Small intestine (tissue), 7 donors: ENCODE measurements around the gene TRAIP. TPM values are rescaled to one million over a fixed set of nuclear protein-coding genes. Genes with fewer than 3 reads are reported as not detected.
"Not testable (repeated sequence)": the region's sequence is repeated elsewhere in the genome, so short reads cannot be mapped to it uniquely, and the experiment has no call there.

ENCODE experiments used
- DNase-seq, 2 donors: peaks; one replicate each; pipeline versions ENCODE4 v3.0.0 to v3.0.0-alpha.2; 2013
- FAIRE-seq: peaks from 2 replicates; lab custom pipeline; 2012; peaks lifted over from hg19 to GRCh38; lab: Jason Lieb, UNC
- H3K27ac ChIP-seq, 3 donors: one replicate each; pipeline ENCODE4 v1.5.1; 2013; ENCODE audit warnings: low read length in 2 of 3, mild to moderate bottlenecking in 2 of 3, control low read depth in 1 of 3, inconsistent platforms in 1 of 3, low read depth in 1 of 3, moderate library complexity in 1 of 3
- H3K27me3 ChIP-seq, 3 donors: one replicate each; pipeline ENCODE4 v1.6.1; 2013; ENCODE audit warnings: low read length in 3 of 3, inconsistent platforms in 1 of 3; ENCODE audit not compliant: control insufficient read depth in 3 of 3, insufficient read depth in 3 of 3
- H3K36me3 ChIP-seq, 3 donors: one replicate each; pipeline ENCODE4 v1.6.1; 2013; ENCODE audit warnings: low read length in 3 of 3, inconsistent platforms in 1 of 3, low read depth in 1 of 3, mild to moderate bottlenecking in 1 of 3, moderate library complexity in 1 of 3; ENCODE audit not compliant: control insufficient read depth in 3 of 3, insufficient read depth in 2 of 3
- H3K4me1 ChIP-seq, 3 donors: one replicate each; pipeline ENCODE4 v1.6.1; 2013; ENCODE audit warnings: low read length in 2 of 3, inconsistent platforms in 1 of 3, low read depth in 1 of 3, mild to moderate bottlenecking in 1 of 3, moderate library complexity in 1 of 3; ENCODE audit not compliant: control insufficient read depth in 3 of 3, insufficient read depth in 2 of 3
- H3K4me3 ChIP-seq, 3 donors: one replicate each; pipeline ENCODE4 v1.5.1; 2013; ENCODE audit warnings: low read length in 3 of 3, control low read depth in 1 of 3, inconsistent platforms in 1 of 3, low read depth in 1 of 3, mild to moderate bottlenecking in 1 of 3, moderate library complexity in 1 of 3
- H3K9me3 ChIP-seq, 2 donors: one replicate each; pipeline ENCODE4 v1.6.1; 2013; ENCODE audit warnings: low read depth in 1 of 2, low read length in 1 of 2; ENCODE audit not compliant: control insufficient read depth in 2 of 2, insufficient read depth in 1 of 2
- WGBS, 3 donors: extraction: QIAGEN DNeasy Blood & Tissue Kit; methylation state at CpG; one replicate each; pipeline ENCODE4 v1.1.7; 2013; 5-methylcytosine and 5-hydroxymethylcytosine counted together
- polyA plus RNA-seq, 4 donors: library from polyadenylated mRNA; stranded (reverse) in 3 of 4; unstranded in 1 of 4; fragments of 200-250 nt in 3 of 4; fragments of 120-200 nt in 1 of 4; gene quantifications; one replicate each; pipeline versions ENCODE4 v1.2.1 to v1.2.3, GENCODE V29; 2013
- donor health status: healthy with polysubstance abuse.
- donor health status: control.
- donor health status: control.
- donor health status: Bipolar disorder and iron deficiency.
- donor health status: healthy.

The TRAIP gene
- polyA plus RNA-seq, 4 donors, result 1.4 to 8.1 (median 5.5) TPM

DNA sequence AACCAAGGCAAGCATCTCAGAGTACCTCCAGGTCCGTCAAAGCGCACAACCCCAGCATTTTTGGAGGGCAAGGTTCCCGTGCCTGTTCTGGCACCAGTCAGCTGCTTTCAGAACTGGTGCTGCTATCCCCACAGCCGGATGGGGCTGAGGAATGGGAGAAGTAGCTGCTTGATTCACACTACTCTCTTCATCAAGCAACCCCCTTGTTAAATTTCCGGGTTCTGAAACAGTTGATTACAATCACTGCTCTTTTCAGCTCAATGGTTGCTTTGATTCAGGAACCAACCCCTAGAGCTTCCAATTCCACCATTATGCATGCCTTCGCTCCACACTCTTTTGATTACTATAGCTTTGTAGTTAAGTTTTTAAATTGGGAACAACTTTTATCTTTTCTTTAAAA, 30.3 kb downstream of the TRAIP start:
- Histone ChIP-seq H3K36me3 (peaks cover 0 to 29% (median 0%) of the 10 kb centered on the region in 3 donors), H3K4me1 (no peaks in the 10 kb centered on the region), H3K27ac (no peak overlapping the region), H3K4me3 (no peak overlapping the region), H3K27me3 (no peaks in the 10 kb centered on the region), H3K9me3 (no peaks in the 10 kb centered on the region)
- no peak for FAIRE-seq
- 75 to 88% (median 86%) methylated on average over 6 of the region's 6 CpGs for WGBS, 3 donors
- no peak for DNase-seq

DNA sequence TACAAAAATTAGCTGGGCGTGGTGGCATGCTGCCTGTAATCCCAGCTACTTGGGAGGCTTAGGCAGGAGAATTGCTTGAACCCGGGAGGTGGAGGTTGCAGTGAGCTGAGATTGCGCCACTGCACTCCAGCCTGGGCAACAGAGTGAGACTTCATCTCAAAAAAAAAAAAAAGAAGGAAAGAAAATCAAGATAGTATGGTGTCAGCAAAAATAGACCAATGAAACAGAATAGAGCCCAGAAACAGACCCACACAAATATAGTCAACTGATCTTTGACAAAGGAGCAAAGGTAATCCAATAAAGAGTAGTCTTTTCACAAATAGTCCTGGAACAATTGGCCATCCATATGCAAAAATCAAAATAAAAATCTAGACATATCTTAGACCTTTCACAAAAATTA, 33.2 kb downstream of the TRAIP start:
- WGBS, 3 donors, result 79 to 96% (median 93%) methylated on average over 3 of the region's 3 CpGs
- not testable (repeated sequence) for H3K36me3 ChIP-seq, H3K4me3 ChIP-seq, H3K9me3 ChIP-seq, FAIRE-seq, H3K27ac ChIP-seq, H3K4me1 ChIP-seq, DNase-seq, H3K27me3 ChIP-seq

DNA sequence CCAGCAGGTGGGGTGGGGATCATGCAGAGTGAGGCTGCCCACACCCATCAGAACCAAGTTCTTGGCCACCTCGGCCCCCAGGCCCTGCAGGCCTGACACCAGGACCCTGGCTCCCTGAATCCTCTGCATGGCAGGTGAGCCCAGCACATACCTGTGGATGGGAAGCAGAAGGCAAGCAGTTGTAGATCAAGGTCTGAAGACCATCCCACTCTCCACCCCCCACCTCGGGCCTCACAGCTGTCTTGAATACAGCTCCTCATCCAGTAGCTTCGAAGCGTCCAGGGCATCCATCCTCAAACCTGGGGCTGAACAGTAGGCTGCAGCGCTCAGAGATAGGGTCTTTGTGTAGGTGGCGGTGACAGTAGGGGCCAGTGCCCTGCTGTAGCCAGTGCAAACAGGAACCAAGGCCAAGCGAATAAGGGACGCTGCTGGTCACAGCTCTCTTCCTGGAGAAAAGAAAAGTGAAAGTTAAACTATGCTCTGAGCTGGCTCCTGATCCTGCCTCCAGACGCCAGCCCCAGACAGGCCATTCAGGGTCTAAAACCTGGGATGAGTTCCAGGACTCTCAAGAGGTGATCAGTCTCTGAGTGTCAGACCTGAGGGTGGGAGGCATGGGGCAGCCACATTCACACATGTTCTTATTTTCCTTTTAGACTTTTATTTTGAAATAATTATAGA, 42.7 kb downstream of the TRAIP start, which contains the start of gene UBA7:
UBA7 (minus strand) TSS at position 457 of the 678 bp plus-strand sequence; CDS start at position 291, 166 bp downstream.
- WGBS, 3 donors, result 2 to 5% (median 4%) methylated on average over 9 of the region's 9 CpGs
- Histone ChIP-seq H3K36me3 (peaks cover 0 to 49% (median 2%) of the 10 kb centered on the region in 3 donors), H3K4me1 (peaks cover 0 to 15% (median 2%) of the 10 kb centered on the region in 3 donors), H3K27me3 (no peaks in the 10 kb centered on the region), H3K4me3 (peak within 1 kb of the TSS; percentile 52 to 60 (median 60)), H3K27ac (peak within 1 kb of the TSS; percentile 76 to 96 (median 80)), H3K9me3 (no peaks in the 10 kb centered on the region)
- DNase-seq (peak; percentile 79 to 85), FAIRE-seq (no peak)

DNA sequence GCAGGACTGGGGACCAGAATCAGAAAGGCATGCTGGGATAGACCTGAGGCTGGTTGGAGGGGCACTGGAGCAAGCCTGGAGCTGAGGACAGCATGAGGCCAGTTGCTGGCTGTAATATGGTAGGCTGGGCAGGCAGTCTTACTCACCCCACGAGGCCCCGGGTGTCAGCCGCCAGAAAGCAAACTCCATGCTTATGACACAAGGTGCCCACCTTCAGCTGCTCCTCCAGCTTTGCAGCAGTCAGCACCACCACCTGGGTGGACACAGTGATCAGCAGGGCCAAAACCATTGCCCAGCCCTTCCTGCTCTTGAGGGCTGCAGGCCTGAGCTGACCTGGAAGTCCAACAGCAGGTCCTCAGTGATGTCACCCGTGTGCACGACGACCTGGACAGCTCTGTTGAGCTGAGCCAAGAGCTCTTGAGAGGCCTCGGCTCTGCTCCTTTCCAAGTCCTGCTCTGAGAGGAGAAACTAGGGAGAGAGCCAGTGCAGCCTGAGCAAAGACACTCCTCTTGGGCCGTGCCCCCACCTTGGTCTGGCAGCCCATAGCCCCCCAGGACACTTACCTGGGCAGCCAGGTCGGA, 43.4 kb downstream of the TRAIP start:
- Histone ChIP-seq H3K4me3 (peak overlapping the region; percentile 52 to 60 (median 60)), H3K4me1 (peaks cover 0 to 16% (median 2%) of the 10 kb centered on the region in 3 donors), H3K36me3 (peaks cover 0 to 52% (median 2%) of the 10 kb centered on the region in 3 donors), H3K27me3 (no peaks in the 10 kb centered on the region), H3K27ac (peak overlapping the region; percentile 76 to 96 (median 80)), H3K9me3 (no peaks in the 10 kb centered on the region)
- 18 to 28% (median 27%) methylated on average over 9 of the region's 9 CpGs for WGBS, 3 donors
- DNase-seq, result peak; percentile 8 to 45
- no peak for FAIRE-seq

- Histone ChIP-seq H3K4me3 (no peak overlapping the region), H3K9me3 (no peaks in the 10 kb centered on the region), H3K4me1 (peaks cover 0 to 36% (median 0%) of the 10 kb centered on the region in 3 donors), H3K27ac (peak overlapping the region in 2 of 3 donors; percentile 28 to 68), H3K36me3 (peaks cover 0 to 79% (median 2%) of the 10 kb centered on the region in 3 donors), H3K27me3 (peaks cover 0 to 14% (median 0%) of the 10 kb centered on the region in 3 donors)
- WGBS, 3 donors, result 72 to 88% (median 88%) methylated on average over 13 of the region's 13 CpGs
- DNase-seq, result no peak
- FAIRE-seq, result no peak
Observed at GRCh38 chr3:49807431-49808114, 48.8 kb downstream of the TRAIP start.

- Histone ChIP-seq H3K36me3 (peaks cover 0 to 72% (median 2%) of the 10 kb centered on the region in 3 donors), H3K27me3 (peaks cover 0 to 15% (median 0%) of the 10 kb centered on the region in 3 donors), H3K4me3 (no peak overlapping the region), H3K27ac (peak overlapping the region in 2 of 3 donors; percentile 12 to 68), H3K4me1 (peaks cover 0 to 36% (median 0%) of the 10 kb centered on the region in 3 donors), H3K9me3 (no peaks in the 10 kb centered on the region)
- FAIRE-seq, result no peak
- no peak for DNase-seq
- 72 to 95% (median 88%) methylated on average over 2 of the region's 2 CpGs for WGBS, 3 donors
Observed at GRCh38 chr3:49806850-49807249, 49.5 kb downstream of the TRAIP start.

- peak overlapping the region in 1 of 3 donors; percentile 20 for H3K4me3 ChIP-seq
- H3K27me3 ChIP-seq, result peaks cover 0 to 22% (median 0%) of the 10 kb centered on the region in 3 donors
- DNase-seq, result peak in 1 of 2 donors; percentile 75
- H3K9me3 ChIP-seq, result no peaks in the 10 kb centered on the region
- FAIRE-seq, result no peak
- H3K36me3 ChIP-seq, result peaks cover 0 to 64% (median 2%) of the 10 kb centered on the region in 3 donors
- WGBS, 3 donors, result 35 to 76% (median 44%) methylated on average over 9 to 11 of the region's 11 CpGs
- H3K4me1 ChIP-seq, result peaks cover 0 to 36% (median 0%) of the 10 kb centered on the region in 3 donors
- H3K27ac ChIP-seq, result peak overlapping the region; percentile 17 to 84 (median 75)
Observed at GRCh38 chr3:49805897-49806701, 50.3 kb downstream of the TRAIP start.
